ENCODE data around the gene GCN1.

GCN1 gene

GRCh38 chr12:120145164-120145563 lies 49.4 kb downstream of the GCN1 start:
- CTCF ChIA-PET = no interaction called here
- TF ChIP-seq ZNF423 (tag by site-specific recombination; IDR thresholded peaks at IDR 0.05) = no peak
- no peak for TF ChIP-seq ZNF558 (tag by site-specific recombination; IDR thresholded peaks at IDR 0.05)
- TF ChIP-seq ZNF585B (tag by site-specific recombination; IDR thresholded peaks at IDR 0.05) = no peak
- no peak for TF ChIP-seq ZNF292 (tag by site-specific recombination; IDR thresholded peaks at IDR 0.05; ENCODE audit: borderline replicate concordance, low read depth)
- no peak for TF ChIP-seq ZNF513 (tag by site-specific recombination; IDR thresholded peaks at IDR 0.05)
- no peak for TF ChIP-seq ZNF600 (tag by site-specific recombination; IDR thresholded peaks at IDR 0.05)
- TF ChIP-seq ZNF169 (tag by site-specific recombination; IDR thresholded peaks at IDR 0.05) = no peak
- POLR2A ChIA-PET = no interaction called here
- peaks cover 62 to 96% of the 10 kb centered on the region in 2 experiments for H3K36me3 ChIP-seq (ENCODE audit: control insufficient read depth in 2 of 2, insufficient read depth in 1 of 2, low read length in 2 of 2)
- no peaks in the 10 kb centered on the region for H3K4me1 ChIP-seq (ENCODE audit: control insufficient read depth, insufficient read depth, low read length)
- no peaks in the 10 kb centered on the region for H3K9me3 ChIP-seq (ENCODE audit: control insufficient read depth, insufficient read depth, low read depth, low read length)
- H3K4me3 ChIP-seq (ENCODE audit: low read depth, low read length) = no peak overlapping the region
- no peak overlapping the region for H3K27ac ChIP-seq (ENCODE audit: extremely low read depth, low read depth, low read length)

GRCh38 chr12:120144215-120144614 lies 50.3 kb downstream of the GCN1 start:
- ChIA-PET POLR2A (no interaction called here), CTCF (no interaction called here)
- no peaks in the 10 kb centered on the region for H3K9me3 ChIP-seq (ENCODE audit: control insufficient read depth, insufficient read depth, low read depth, low read length)
- H3K4me1 ChIP-seq (ENCODE audit: control insufficient read depth, insufficient read depth, low read length) = no peaks in the 10 kb centered on the region
- no peak overlapping the region for H3K4me3 ChIP-seq (ENCODE audit: low read depth, low read length)
- H3K36me3 ChIP-seq (ENCODE audit: control insufficient read depth in 2 of 2, insufficient read depth in 1 of 2, low read length in 2 of 2) = peaks cover 69 to 96% of the 10 kb centered on the region in 2 experiments
- H3K27ac ChIP-seq (ENCODE audit: extremely low read depth, low read depth, low read length) = no peak overlapping the region
- no peak for TF ChIP-seq ZSCAN30 (tag by site-specific recombination; IDR thresholded peaks at IDR 0.05)

- no peak overlapping the region for H3K27ac ChIP-seq (ENCODE audit: extremely low read depth, low read depth, low read length)
- H3K9me3 ChIP-seq (ENCODE audit: control insufficient read depth, insufficient read depth, low read depth, low read length) = no peaks in the 10 kb centered on the region
- TF ChIP-seq ZNF174 (tag by site-specific recombination; IDR thresholded peaks at IDR 0.05) = no peak
- no peak for TF ChIP-seq PATZ1 (tag by site-specific recombination; IDR thresholded peaks at IDR 0.05)
- ChIA-PET POLR2A (no interaction called here), CTCF (interaction anchor here (0.7 kb wide), 1 partner anchor 423 kb away, joined by 3 read pairs; no protein-coding TSS in a partner anchor)
- H3K36me3 ChIP-seq (ENCODE audit: control insufficient read depth in 2 of 2, insufficient read depth in 1 of 2, low read length in 2 of 2) = peaks cover 59 to 95% of the 10 kb centered on the region in 2 experiments
- H3K4me3 ChIP-seq (ENCODE audit: low read depth, low read length) = no peak overlapping the region
- no peaks in the 10 kb centered on the region for H3K4me1 ChIP-seq (ENCODE audit: control insufficient read depth, insufficient read depth, low read length)
Measured at GRCh38 chr12:120142231-120142877, 52.2 kb downstream of the GCN1 start.

GRCh38 chr12:120141336-120141735 lies 53.2 kb downstream of the GCN1 start:
- CTCF ChIA-PET = no interaction called here
- peaks cover 62 to 95% of the 10 kb centered on the region in 2 experiments for H3K36me3 ChIP-seq (ENCODE audit: control insufficient read depth in 2 of 2, insufficient read depth in 1 of 2, low read length in 2 of 2)
- POLR2A ChIA-PET = no interaction called here
- no peaks in the 10 kb centered on the region for H3K9me3 ChIP-seq (ENCODE audit: control insufficient read depth, insufficient read depth, low read depth, low read length)
- H3K4me3 ChIP-seq (ENCODE audit: low read depth, low read length) = no peak overlapping the region
- no peaks in the 10 kb centered on the region for H3K4me1 ChIP-seq (ENCODE audit: control insufficient read depth, insufficient read depth, low read length)
- no peak for TF ChIP-seq EGR2 (tag by site-specific recombination; IDR thresholded peaks at IDR 0.05; ENCODE audit: low read depth)
- H3K27ac ChIP-seq (ENCODE audit: extremely low read depth, low read depth, low read length) = no peak overlapping the region

- ChIA-PET CTCF (interaction anchor here (1.0 kb wide), 1 partner anchor 152 kb away, joined by 3 read pairs; the partner anchor contains the start of gene BICDL1), POLR2A (no interaction called here)
- TF ChIP-seq ZNF549 (tag by site-specific recombination; IDR thresholded peaks at IDR 0.05) (no peak), OVOL3 (tag by site-specific recombination; IDR thresholded peaks at IDR 0.05) (no peak)
- no peaks in the 10 kb centered on the region for H3K9me3 ChIP-seq (ENCODE audit: control insufficient read depth, insufficient read depth, low read depth, low read length)
- H3K4me1 ChIP-seq (ENCODE audit: control insufficient read depth, insufficient read depth, low read length) = no peaks in the 10 kb centered on the region
- no peak overlapping the region for H3K27ac ChIP-seq (ENCODE audit: extremely low read depth, low read depth, low read length)
- peaks cover 62 to 96% of the 10 kb centered on the region in 2 experiments for H3K36me3 ChIP-seq (ENCODE audit: control insufficient read depth in 2 of 2, insufficient read depth in 1 of 2, low read length in 2 of 2)
- no peak overlapping the region for H3K4me3 ChIP-seq (ENCODE audit: low read depth, low read length)
Measured at GRCh38 chr12:120140603-120141002, 53.9 kb downstream of the GCN1 start.
